NK-92 treated with Interleukin-12 subunit alpha and Interleukin-12 subunit beta, amount 100 ng/mL, for 24 hours (cell line): Measurements from ENCODE around the gene C2orf42.
"Not testable (repeated sequence)": the region's sequence is repeated elsewhere in the genome, so short reads cannot be mapped to it uniquely, and the experiment has no call there.

Experiments
- DNase-seq: peaks from one replicate; lab custom pipeline; 2025; lab: John Stamatoyannopoulos, UW

C2orf42 gene

GRCh38 chr2:70169654-70170245, 21.1 kb downstream of the C2orf42 start:
- DNase-seq, result not testable (repeated sequence)

GRCh38 chr2:70161069-70161534, 29.7 kb downstream of the C2orf42 start:
- DNase-seq, result no peak

- DNase-seq, result no peak
These were observed 30.3 kb downstream of the C2orf42 start for GRCh38 chr2:70160545-70160944.

GRCh38 chr2:70149130-70149686, 41.6 kb downstream of the C2orf42 start:
- DNase-seq, result not testable (repeated sequence)

- not testable (repeated sequence) for DNase-seq
These were observed 42.5 kb downstream of the C2orf42 start for GRCh38 chr2:70148211-70148760.

GRCh38 chr2:70145851-70146739, 44.7 kb downstream of the C2orf42 start:
- DNase-seq, result no peak

- DNase-seq, result no peak
These were observed 45.7 kb downstream of the C2orf42 start for GRCh38 chr2:70145144-70145490.

- DNase-seq, result no peak
These were observed 46.2 kb downstream of the C2orf42 start for GRCh38 chr2:70144443-70145143.

GRCh38 chr2:70143314-70144150, 47.3 kb downstream of the C2orf42 start:
- DNase-seq, result peak; percentile 38

- peak; percentile 99 for DNase-seq
These were observed 48.1 kb downstream of the C2orf42 start for GRCh38 chr2:70142590-70143313.

- no peak for DNase-seq
These were observed 48.8 kb downstream of the C2orf42 start for GRCh38 chr2:70141902-70142589.

- DNase-seq, result peak; percentile 55
These were observed 49.5 kb downstream of the C2orf42 start for GRCh38 chr2:70141212-70141901.

- DNase-seq, result no peak
These were observed 50.0 kb downstream of the C2orf42 start for GRCh38 chr2:70140791-70141211.

GRCh38 chr2:70134323-70134983, 56.4 kb downstream of the C2orf42 start:
- not testable (repeated sequence) for DNase-seq

- no peak for DNase-seq
These were observed 57.1 kb downstream of the C2orf42 start for GRCh38 chr2:70133491-70134322.

GRCh38 chr2:70133127-70133452, 57.7 kb downstream of the C2orf42 start:
- DNase-seq, result no peak

GRCh38 chr2:70132244-70133126, 58.3 kb downstream of the C2orf42 start:
- peak; percentile 34 for DNase-seq
